ENCODE results near the gene PCNX3. TPM values are rescaled to one million over a fixed set of nuclear protein-coding genes. Genes with fewer than 3 reads are reported as not detected.

The PCNX3 gene
- total RNA-seq, 1 donor from 2014 or later, result 4.7 TPM

GRCh38 chr11:65651589-65652510 is 36.3 kb downstream of the PCNX3 start:
- Histone ChIP-seq H3K9me3 (ENCODE audit: control insufficient read depth in 3 of 3, low read length in 3 of 3) (no peaks in the 10 kb centered on the region), H3K27ac (ENCODE audit: low read depth, low read length) (peak overlapping the region; percentile 93), H3K36me3 (ENCODE audit: control insufficient read depth in 3 of 3, insufficient read depth in 3 of 3, low read length in 3 of 3) (peaks cover 28 to 37% (median 31%) of the 10 kb centered on the region in 3 donors), H3K27me3 (ENCODE audit: control insufficient read depth in 3 of 3, insufficient read depth in 3 of 3, low read length in 3 of 3) (peaks cover 7 to 9% (median 7%) of the 10 kb centered on the region in 3 donors), H3K9ac (ENCODE audit: low read depth in 1 of 3, low read length in 3 of 3) (peak overlapping the region; percentile 70 to 88 (median 88)), H3K4me1 (ENCODE audit: control insufficient read depth in 3 of 3, insufficient read depth in 3 of 3, low read length in 3 of 3) (peaks cover 26 to 46% (median 27%) of the 10 kb centered on the region in 3 donors), H3K4me3 (ENCODE audit: low read length in 3 of 3) (peak overlapping the region; percentile 70 to 84 (median 72))

GRCh38 chr11:65652511-65653228 is 37.1 kb downstream of the PCNX3 start:
- Histone ChIP-seq H3K27me3 (ENCODE audit: control insufficient read depth in 3 of 3, insufficient read depth in 3 of 3, low read length in 3 of 3) (peaks cover 0 to under 1% (median 0%) of the 10 kb centered on the region in 3 donors), H3K9ac (ENCODE audit: low read depth in 1 of 3, low read length in 3 of 3) (peak overlapping the region; percentile 88 to 93 (median 88)), H3K27ac (ENCODE audit: low read depth, low read length) (peak overlapping the region; percentile 93), H3K36me3 (ENCODE audit: control insufficient read depth in 3 of 3, insufficient read depth in 3 of 3, low read length in 3 of 3) (peaks cover 36 to 45% (median 39%) of the 10 kb centered on the region in 3 donors), H3K9me3 (ENCODE audit: control insufficient read depth in 3 of 3, low read length in 3 of 3) (no peaks in the 10 kb centered on the region), H3K4me1 (ENCODE audit: control insufficient read depth in 3 of 3, insufficient read depth in 3 of 3, low read length in 3 of 3) (peaks cover 26 to 46% (median 27%) of the 10 kb centered on the region in 3 donors), H3K4me3 (ENCODE audit: low read length in 3 of 3) (peak overlapping the region; percentile 70 to 84 (median 82))

- no peaks in the 10 kb centered on the region for H3K27me3 ChIP-seq (ENCODE audit: control insufficient read depth in 3 of 3, insufficient read depth in 3 of 3, low read length in 3 of 3)
- H3K4me3 ChIP-seq (ENCODE audit: low read length in 3 of 3), result peak overlapping the region; percentile 55 to 84 (median 82)
- H3K4me1 ChIP-seq (ENCODE audit: control insufficient read depth in 3 of 3, insufficient read depth in 3 of 3, low read length in 3 of 3), result peaks cover 26 to 46% (median 27%) of the 10 kb centered on the region in 3 donors
Measured at GRCh38 chr11:65653229-65654225, 38.0 kb downstream of the PCNX3 start.

GRCh38 chr11:65654375-65655349 is 39.1 kb downstream of the PCNX3 start:
- Histone ChIP-seq H3K27ac (ENCODE audit: low read depth, low read length) (no peak overlapping the region), H3K9me3 (ENCODE audit: control insufficient read depth in 3 of 3, low read length in 3 of 3) (no peaks in the 10 kb centered on the region), H3K4me1 (ENCODE audit: control insufficient read depth in 3 of 3, insufficient read depth in 3 of 3, low read length in 3 of 3) (peaks cover 26 to 40% (median 28%) of the 10 kb centered on the region in 3 donors), H3K4me3 (ENCODE audit: low read length in 3 of 3) (no peak overlapping the region), H3K36me3 (ENCODE audit: control insufficient read depth in 3 of 3, insufficient read depth in 3 of 3, low read length in 3 of 3) (peaks cover 50 to 63% (median 53%) of the 10 kb centered on the region in 3 donors), H3K9ac (ENCODE audit: low read depth in 1 of 3, low read length in 3 of 3) (no peak overlapping the region), H3K27me3 (ENCODE audit: control insufficient read depth in 3 of 3, insufficient read depth in 3 of 3, low read length in 3 of 3) (no peaks in the 10 kb centered on the region)

More at GRCh38 chr11:65653229-65654225, 38.0 kb downstream of the PCNX3 start:
- Histone ChIP-seq H3K27ac (ENCODE audit: low read depth, low read length) (peak overlapping the region; percentile 93), H3K9ac (ENCODE audit: low read depth in 1 of 3, low read length in 3 of 3) (peak overlapping the region; percentile 88 to 93 (median 88)), H3K36me3 (ENCODE audit: control insufficient read depth in 3 of 3, insufficient read depth in 3 of 3, low read length in 3 of 3) (peaks cover 45 to 54% (median 48%) of the 10 kb centered on the region in 3 donors), H3K9me3 (ENCODE audit: control insufficient read depth in 3 of 3, low read length in 3 of 3) (no peaks in the 10 kb centered on the region)

GRCh38 chr11:65655570-65656332 is 40.2 kb downstream of the PCNX3 start:
- Histone ChIP-seq H3K36me3 (ENCODE audit: control insufficient read depth in 3 of 3, insufficient read depth in 3 of 3, low read length in 3 of 3) (peaks cover 59 to 69% (median 61%) of the 10 kb centered on the region in 3 donors), H3K27ac (ENCODE audit: low read depth, low read length) (no peak overlapping the region), H3K9me3 (ENCODE audit: control insufficient read depth in 3 of 3, low read length in 3 of 3) (no peaks in the 10 kb centered on the region), H3K27me3 (ENCODE audit: control insufficient read depth in 3 of 3, insufficient read depth in 3 of 3, low read length in 3 of 3) (no peaks in the 10 kb centered on the region), H3K4me3 (ENCODE audit: low read length in 3 of 3) (no peak overlapping the region), H3K4me1 (ENCODE audit: control insufficient read depth in 3 of 3, insufficient read depth in 3 of 3, low read length in 3 of 3) (peaks cover 26 to 40% (median 31%) of the 10 kb centered on the region in 3 donors), H3K9ac (ENCODE audit: low read depth in 1 of 3, low read length in 3 of 3) (no peak overlapping the region)

GRCh38 chr11:65657426-65657825 is 41.9 kb downstream of the PCNX3 start:
- Histone ChIP-seq H3K9ac (ENCODE audit: low read depth in 1 of 3, low read length in 3 of 3) (no peak overlapping the region), H3K36me3 (ENCODE audit: control insufficient read depth in 3 of 3, insufficient read depth in 3 of 3, low read length in 3 of 3) (peaks cover 66 to 71% (median 67%) of the 10 kb centered on the region in 3 donors), H3K9me3 (ENCODE audit: control insufficient read depth in 3 of 3, low read length in 3 of 3) (no peaks in the 10 kb centered on the region), H3K27me3 (ENCODE audit: control insufficient read depth in 3 of 3, insufficient read depth in 3 of 3, low read length in 3 of 3) (no peaks in the 10 kb centered on the region), H3K4me1 (ENCODE audit: control insufficient read depth in 3 of 3, insufficient read depth in 3 of 3, low read length in 3 of 3) (peaks cover 27 to 37% (median 31%) of the 10 kb centered on the region in 3 donors), H3K4me3 (ENCODE audit: low read length in 3 of 3) (no peak overlapping the region), H3K27ac (ENCODE audit: low read depth, low read length) (no peak overlapping the region)

- Histone ChIP-seq H3K27me3 (ENCODE audit: control insufficient read depth in 3 of 3, insufficient read depth in 3 of 3, low read length in 3 of 3) (no peaks in the 10 kb centered on the region), H3K9me3 (ENCODE audit: control insufficient read depth in 3 of 3, low read length in 3 of 3) (no peaks in the 10 kb centered on the region), H3K4me1 (ENCODE audit: control insufficient read depth in 3 of 3, insufficient read depth in 3 of 3, low read length in 3 of 3) (peaks cover 22 to 31% (median 25%) of the 10 kb centered on the region in 3 donors), H3K36me3 (ENCODE audit: control insufficient read depth in 3 of 3, insufficient read depth in 3 of 3, low read length in 3 of 3) (peaks cover 66 to 71% (median 67%) of the 10 kb centered on the region in 3 donors), H3K4me3 (ENCODE audit: low read length in 3 of 3) (no peak overlapping the region), H3K9ac (ENCODE audit: low read depth in 1 of 3, low read length in 3 of 3) (no peak overlapping the region), H3K27ac (ENCODE audit: low read depth, low read length) (no peak overlapping the region)
Measured at GRCh38 chr11:65658174-65659021, 42.8 kb downstream of the PCNX3 start.
